HEK293 (cell line): ENCODE measurements around the gene CRK.

Experiments used
- BCL11A ChIP-seq: fragments of 450-650 bp; formaldehyde crosslinking; IDR thresholded peaks from 2 replicates; pipeline ENCODE4 v1.5.1; 2016; ENCODE audit warnings: low read depth, missing biosample characterization, missing genetic modification characterization
- BCL11B ChIP-seq: fragments of 450-650 bp; formaldehyde crosslinking; IDR thresholded peaks from 2 replicates; pipeline ENCODE4 v1.5.1; 2016; ENCODE audit warnings: low read depth, missing biosample characterization, missing genetic modification characterization
- GLIS1 ChIP-seq: fragments of 450-650 bp; formaldehyde crosslinking; IDR thresholded peaks from 2 replicates; pipeline ENCODE4 v1.5.1; 2016; ENCODE audit warnings: missing biosample characterization, missing genetic modification characterization
- HOXA7 ChIP-seq: sonication (generic); formaldehyde crosslinking; IDR thresholded peaks from 2 replicates; pipeline ENCODE4 v1.8.1; 2022; ENCODE audit warnings: missing genetic modification reagents, borderline replicate concordance
- HOXC10 ChIP-seq: sonication (generic); formaldehyde crosslinking; IDR thresholded peaks from 2 replicates; pipeline ENCODE4 v1.8.1; 2023; ENCODE audit warnings: mild to moderate bottlenecking, missing genetic modification reagents
- SALL2 ChIP-seq: fragments of 450-650 bp; formaldehyde crosslinking; IDR thresholded peaks from 2 replicates; pipeline ENCODE4 v1.5.0; 2017; ENCODE audit warnings: missing biosample characterization, mild to moderate bottlenecking, missing genetic modification characterization, borderline replicate concordance
- ZNF239 ChIP-seq: fragments of 450-650 bp; formaldehyde crosslinking; IDR thresholded peaks from 2 replicates; pipeline ENCODE4 v1.5.1; 2016; ENCODE audit warnings: missing biosample characterization, missing genetic modification characterization
- ZNF274 ChIP-seq, 2 experiments: fragments of 200-500 bp in 1 of 2; fragments of 450-650 bp in 1 of 2; sonication (Bioruptor generic) in 1 of 2; formaldehyde crosslinking in 1 of 2; IDR thresholded peaks; 2 replicates each; pipeline versions ENCODE4 v1.5.1 to v1.6.1; 2014 to 2016; ENCODE audit warnings: borderline replicate concordance in 1 of 2, inconsistent platforms in 1 of 2, low read length in 1 of 2, missing biosample characterization in 1 of 2, missing genetic modification characterization in 1 of 2
- ZNF600 ChIP-seq: fragments of 450-650 bp; formaldehyde crosslinking; IDR thresholded peaks from 2 replicates; pipeline ENCODE4 v1.5.1; 2016; ENCODE audit warnings: missing biosample characterization, missing genetic modification characterization
- ZNF629 ChIP-seq: fragments of 450-650 bp; formaldehyde crosslinking; IDR thresholded peaks from 2 replicates; pipeline ENCODE4 v1.5.1; 2017; ENCODE audit warnings: missing biosample characterization, missing genetic modification characterization
- TF ChIP-seq, protein P1 (sequence below): fragments of 450-650 bp; formaldehyde crosslinking; IDR thresholded peaks from 2 replicates; pipeline ENCODE4 v1.5.1; 2016; ENCODE audit warnings: missing biosample characterization, missing genetic modification characterization
- TF ChIP-seq, protein P2 (sequence below): fragments of 450-650 bp; formaldehyde crosslinking; IDR thresholded peaks from 2 replicates; pipeline ENCODE4 v1.5.1; 2016; ENCODE audit warnings: missing biosample characterization, missing genetic modification characterization
- TF ChIP-seq, protein P3 (sequence below): fragments of 450-650 bp; formaldehyde crosslinking; IDR thresholded peaks from 2 replicates; pipeline ENCODE4 v1.5.1; 2016; ENCODE audit warnings: missing biosample characterization, missing genetic modification characterization
- TF ChIP-seq, protein P4 (sequence below): fragments of 450-650 bp; formaldehyde crosslinking; conservative IDR thresholded peaks from 2 replicates; pipeline ENCODE4 v1.5.1; 2016; ENCODE audit warnings: low read depth, missing biosample characterization, missing genetic modification characterization

DNA sequence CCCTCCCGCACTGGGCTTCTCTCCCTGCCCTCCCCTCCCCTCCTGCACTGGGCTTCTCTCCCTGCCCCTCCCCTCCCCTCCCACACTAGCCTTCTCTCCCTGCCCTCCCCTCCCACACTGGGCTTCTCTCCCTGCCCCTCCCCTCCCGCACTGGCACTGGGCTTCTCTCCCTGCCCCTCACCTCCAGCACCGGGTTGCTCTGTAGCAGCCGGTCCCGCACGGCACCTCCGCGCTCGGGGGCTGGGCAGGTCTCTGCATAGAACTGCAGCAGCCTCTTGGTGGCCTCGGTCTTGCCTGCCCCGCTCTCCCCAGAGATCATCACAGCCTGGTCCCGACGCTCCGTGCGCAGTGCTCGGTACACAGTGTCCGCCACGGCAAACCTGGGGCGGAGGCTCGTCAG, 26.6 kb upstream of the CRK start:
- TF ChIP-seq, protein P1, sequence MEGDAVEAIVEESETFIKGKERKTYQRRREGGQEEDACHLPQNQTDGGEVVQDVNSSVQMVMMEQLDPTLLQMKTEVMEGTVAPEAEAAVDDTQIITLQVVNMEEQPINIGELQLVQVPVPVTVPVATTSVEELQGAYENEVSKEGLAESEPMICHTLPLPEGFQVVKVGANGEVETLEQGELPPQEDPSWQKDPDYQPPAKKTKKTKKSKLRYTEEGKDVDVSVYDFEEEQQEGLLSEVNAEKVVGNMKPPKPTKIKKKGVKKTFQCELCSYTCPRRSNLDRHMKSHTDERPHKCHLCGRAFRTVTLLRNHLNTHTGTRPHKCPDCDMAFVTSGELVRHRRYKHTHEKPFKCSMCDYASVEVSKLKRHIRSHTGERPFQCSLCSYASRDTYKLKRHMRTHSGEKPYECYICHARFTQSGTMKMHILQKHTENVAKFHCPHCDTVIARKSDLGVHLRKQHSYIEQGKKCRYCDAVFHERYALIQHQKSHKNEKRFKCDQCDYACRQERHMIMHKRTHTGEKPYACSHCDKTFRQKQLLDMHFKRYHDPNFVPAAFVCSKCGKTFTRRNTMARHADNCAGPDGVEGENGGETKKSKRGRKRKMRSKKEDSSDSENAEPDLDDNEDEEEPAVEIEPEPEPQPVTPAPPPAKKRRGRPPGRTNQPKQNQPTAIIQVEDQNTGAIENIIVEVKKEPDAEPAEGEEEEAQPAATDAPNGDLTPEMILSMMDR, result no peak
- TF ChIP-seq BCL11B (tag by site-specific recombination) (no peak), ZNF629 (tag by site-specific recombination) (no peak), ZNF239 (tag by site-specific recombination) (no peak), BCL11A (no peak), HOXC10 (CRISPR knock-in tag) (no peak), ZNF274 (IDR thresholded peaks at IDR 0.05; ENCODE audit: low read length) (no peak), ZNF274 (tag by site-specific recombination; IDR thresholded peaks at IDR 0.05; ENCODE audit: borderline replicate concordance) (no peak), ZNF600 (tag by site-specific recombination) (no peak), HOXA7 (CRISPR knock-in tag) (no peak), GLIS1 (tag by site-specific recombination) (no peak), SALL2 (tag by site-specific recombination) (no peak)
- TF ChIP-seq, protein P2, sequence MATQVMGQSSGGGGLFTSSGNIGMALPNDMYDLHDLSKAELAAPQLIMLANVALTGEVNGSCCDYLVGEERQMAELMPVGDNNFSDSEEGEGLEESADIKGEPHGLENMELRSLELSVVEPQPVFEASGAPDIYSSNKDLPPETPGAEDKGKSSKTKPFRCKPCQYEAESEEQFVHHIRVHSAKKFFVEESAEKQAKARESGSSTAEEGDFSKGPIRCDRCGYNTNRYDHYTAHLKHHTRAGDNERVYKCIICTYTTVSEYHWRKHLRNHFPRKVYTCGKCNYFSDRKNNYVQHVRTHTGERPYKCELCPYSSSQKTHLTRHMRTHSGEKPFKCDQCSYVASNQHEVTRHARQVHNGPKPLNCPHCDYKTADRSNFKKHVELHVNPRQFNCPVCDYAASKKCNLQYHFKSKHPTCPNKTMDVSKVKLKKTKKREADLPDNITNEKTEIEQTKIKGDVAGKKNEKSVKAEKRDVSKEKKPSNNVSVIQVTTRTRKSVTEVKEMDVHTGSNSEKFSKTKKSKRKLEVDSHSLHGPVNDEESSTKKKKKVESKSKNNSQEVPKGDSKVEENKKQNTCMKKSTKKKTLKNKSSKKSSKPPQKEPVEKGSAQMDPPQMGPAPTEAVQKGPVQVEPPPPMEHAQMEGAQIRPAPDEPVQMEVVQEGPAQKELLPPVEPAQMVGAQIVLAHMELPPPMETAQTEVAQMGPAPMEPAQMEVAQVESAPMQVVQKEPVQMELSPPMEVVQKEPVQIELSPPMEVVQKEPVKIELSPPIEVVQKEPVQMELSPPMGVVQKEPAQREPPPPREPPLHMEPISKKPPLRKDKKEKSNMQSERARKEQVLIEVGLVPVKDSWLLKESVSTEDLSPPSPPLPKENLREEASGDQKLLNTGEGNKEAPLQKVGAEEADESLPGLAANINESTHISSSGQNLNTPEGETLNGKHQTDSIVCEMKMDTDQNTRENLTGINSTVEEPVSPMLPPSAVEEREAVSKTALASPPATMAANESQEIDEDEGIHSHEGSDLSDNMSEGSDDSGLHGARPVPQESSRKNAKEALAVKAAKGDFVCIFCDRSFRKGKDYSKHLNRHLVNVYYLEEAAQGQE (tag by site-specific recombination), result no peak
- TF ChIP-seq, protein P3, sequence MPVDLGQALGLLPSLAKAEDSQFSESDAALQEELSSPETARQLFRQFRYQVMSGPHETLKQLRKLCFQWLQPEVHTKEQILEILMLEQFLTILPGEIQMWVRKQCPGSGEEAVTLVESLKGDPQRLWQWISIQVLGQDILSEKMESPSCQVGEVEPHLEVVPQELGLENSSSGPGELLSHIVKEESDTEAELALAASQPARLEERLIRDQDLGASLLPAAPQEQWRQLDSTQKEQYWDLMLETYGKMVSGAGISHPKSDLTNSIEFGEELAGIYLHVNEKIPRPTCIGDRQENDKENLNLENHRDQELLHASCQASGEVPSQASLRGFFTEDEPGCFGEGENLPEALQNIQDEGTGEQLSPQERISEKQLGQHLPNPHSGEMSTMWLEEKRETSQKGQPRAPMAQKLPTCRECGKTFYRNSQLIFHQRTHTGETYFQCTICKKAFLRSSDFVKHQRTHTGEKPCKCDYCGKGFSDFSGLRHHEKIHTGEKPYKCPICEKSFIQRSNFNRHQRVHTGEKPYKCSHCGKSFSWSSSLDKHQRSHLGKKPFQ (tag by site-specific recombination), result no peak
- TF ChIP-seq, protein P4, sequence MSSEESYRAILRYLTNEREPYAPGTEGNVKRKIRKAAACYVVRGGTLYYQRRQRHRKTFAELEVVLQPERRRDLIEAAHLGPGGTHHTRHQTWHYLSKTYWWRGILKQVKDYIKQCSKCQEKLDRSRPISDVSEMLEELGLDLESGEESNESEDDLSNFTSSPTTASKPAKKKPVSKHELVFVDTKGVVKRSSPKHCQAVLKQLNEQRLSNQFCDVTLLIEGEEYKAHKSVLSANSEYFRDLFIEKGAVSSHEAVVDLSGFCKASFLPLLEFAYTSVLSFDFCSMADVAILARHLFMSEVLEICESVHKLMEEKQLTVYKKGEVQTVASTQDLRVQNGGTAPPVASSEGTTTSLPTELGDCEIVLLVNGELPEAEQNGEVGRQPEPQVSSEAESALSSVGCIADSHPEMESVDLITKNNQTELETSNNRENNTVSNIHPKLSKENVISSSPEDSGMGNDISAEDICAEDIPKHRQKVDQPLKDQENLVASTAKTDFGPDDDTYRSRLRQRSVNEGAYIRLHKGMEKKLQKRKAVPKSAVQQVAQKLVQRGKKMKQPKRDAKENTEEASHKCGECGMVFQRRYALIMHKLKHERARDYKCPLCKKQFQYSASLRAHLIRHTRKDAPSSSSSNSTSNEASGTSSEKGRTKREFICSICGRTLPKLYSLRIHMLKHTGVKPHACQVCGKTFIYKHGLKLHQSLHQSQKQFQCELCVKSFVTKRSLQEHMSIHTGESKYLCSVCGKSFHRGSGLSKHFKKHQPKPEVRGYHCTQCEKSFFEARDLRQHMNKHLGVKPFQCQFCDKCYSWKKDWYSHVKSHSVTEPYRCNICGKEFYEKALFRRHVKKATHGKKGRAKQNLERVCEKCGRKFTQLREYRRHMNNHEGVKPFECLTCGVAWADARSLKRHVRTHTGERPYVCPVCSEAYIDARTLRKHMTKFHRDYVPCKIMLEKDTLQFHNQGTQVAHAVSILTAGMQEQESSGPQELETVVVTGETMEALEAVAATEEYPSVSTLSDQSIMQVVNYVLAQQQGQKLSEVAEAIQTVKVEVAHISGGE (tag by site-specific recombination), result no peak
